Gastroesophageal sphincter (tissue), 4 donors: ENCODE results near the gene CRISP3. TPM values are rescaled to one million over a fixed set of nuclear protein-coding genes. Genes with fewer than 3 reads are reported as not detected.

Experiments
- ATAC-seq: fragments of 150-250 bp; one replicate; pipeline ENCODE4 v1.9.1; 2016; ENCODE audit warnings: mild to moderate bottlenecking, moderate library complexity
- H3K27ac ChIP-seq, 4 donors: fragments of 200-600 bp; sonication (generic) in 3 of 4; 1 replicate in 3 of 4; 2 replicates in 1 of 4; pipeline ENCODE4 v1.5.1; 2016 to 2019
- H3K27me3 ChIP-seq: fragments of 200-600 bp; sonication (generic); one replicate; pipeline ENCODE4 v1.5.1; 2019
- H3K36me3 ChIP-seq, 2 donors: fragments of 200-600 bp; sonication (generic); one replicate each; pipeline ENCODE4 v1.5.1; 2019; ENCODE audit warnings: control low read depth in 1 of 2
- H3K4me1 ChIP-seq, 3 donors: fragments of 200-600 bp; sonication (generic); 1 replicate in 2 of 3; 2 replicates in 1 of 3; pipeline ENCODE4 v1.5.1; 2016 to 2019; ENCODE audit warnings: control low read depth in 2 of 3
- H3K4me3 ChIP-seq, 2 donors: fragments of 200-600 bp; sonication (generic); one replicate each; pipeline ENCODE4 v1.5.1; 2019; ENCODE audit warnings: mild to moderate bottlenecking in 1 of 2, moderate library complexity in 1 of 2
- H3K9me3 ChIP-seq, 3 donors: fragments of 200-600 bp; sonication (generic); one replicate each; pipeline ENCODE4 v1.5.1; 2017 to 2019; ENCODE audit warnings: control low read depth in 2 of 3
- EP300 ChIP-seq: sonication (generic); formaldehyde crosslinking; IDR thresholded peaks from one replicate; pipeline ENCODE4 v1.6.1; 2017; ENCODE audit warnings: antibody characterized with exemption, mild to moderate bottlenecking
- POLR2A ChIP-seq, 2 donors: fragments of 450-650 bp; IDR thresholded peaks; one replicate each; pipeline ENCODE4 v1.6.1; 2017; ENCODE audit warnings: antibody characterized with exemption in 2 of 2, mild to moderate bottlenecking in 2 of 2, moderate library complexity in 1 of 2
- POLR2AphosphoS5 ChIP-seq: sonication (generic); formaldehyde crosslinking; IDR thresholded peaks from one replicate; pipeline ENCODE4 v1.6.1; 2017; ENCODE audit warnings: antibody characterized with exemption
- WGBS, 2 donors: methylation state at CpG; one replicate each; pipeline ENCODE4 v1.1.5; 2018; ENCODE audit warnings: low coverage in 1 of 2; 5-methylcytosine and 5-hydroxymethylcytosine counted together
- total RNA-seq, 4 donors: library from RNA; depleted of rRNA; stranded (reverse); fragments of >200 nt; gene quantifications; one replicate each; pipeline ENCODE4 v1.1.0, GENCODE V29; 2016
- TF ChIP-seq, protein P1 (sequence below), 4 experiments: fragments of 200-600 bp in 2 of 4; fragments of 450-650 bp in 2 of 4; sonication (generic) in 1 of 4; IDR thresholded peaks; one replicate each; pipeline ENCODE4 v1.5.1; 2017 to 2019; ENCODE audit warnings: antibody characterized with exemption in 4 of 4, mild to moderate bottlenecking in 2 of 4, moderate library complexity in 2 of 4

Gene CRISP3
- total RNA-seq, 4 donors from 2014 or later: 0.12 to 35.3 TPM; not detected in 2

DNA sequence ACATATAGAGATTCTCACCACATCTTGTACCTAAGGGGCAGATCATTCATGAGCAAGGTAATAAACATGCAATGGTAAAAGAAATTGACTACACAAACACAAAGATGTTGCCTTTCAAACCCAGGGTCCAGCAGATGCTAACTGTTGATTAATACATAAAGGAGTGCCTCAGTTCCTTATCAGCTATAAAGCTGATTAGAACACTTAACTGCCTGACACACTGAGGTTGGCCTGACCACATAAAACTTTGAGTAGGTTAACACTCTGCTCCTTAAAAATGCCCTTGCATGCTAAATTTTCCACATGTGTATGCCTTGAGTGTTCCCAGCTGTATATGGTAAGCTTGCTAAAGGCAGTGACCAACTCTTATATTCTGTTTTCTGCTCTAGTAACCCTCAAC, 45.7 kb downstream of the CRISP3 start:
- no peaks in the 10 kb centered on the region for H3K27me3 ChIP-seq
- peaks cover 0 to 20% (median 0%) of the 10 kb centered on the region in 3 donors for H3K9me3 ChIP-seq
- no peak overlapping the region for H3K4me3 ChIP-seq
- H3K27ac ChIP-seq: no peak overlapping the region
- H3K36me3 ChIP-seq: no peaks in the 10 kb centered on the region
- no peak for ATAC-seq
- no peaks in the 10 kb centered on the region for H3K4me1 ChIP-seq
- TF ChIP-seq EP300 (no peak), POLR2A (IDR thresholded peaks at IDR 0.05) (no peak), POLR2AphosphoS5 (no peak)
- TF ChIP-seq, protein P1, sequence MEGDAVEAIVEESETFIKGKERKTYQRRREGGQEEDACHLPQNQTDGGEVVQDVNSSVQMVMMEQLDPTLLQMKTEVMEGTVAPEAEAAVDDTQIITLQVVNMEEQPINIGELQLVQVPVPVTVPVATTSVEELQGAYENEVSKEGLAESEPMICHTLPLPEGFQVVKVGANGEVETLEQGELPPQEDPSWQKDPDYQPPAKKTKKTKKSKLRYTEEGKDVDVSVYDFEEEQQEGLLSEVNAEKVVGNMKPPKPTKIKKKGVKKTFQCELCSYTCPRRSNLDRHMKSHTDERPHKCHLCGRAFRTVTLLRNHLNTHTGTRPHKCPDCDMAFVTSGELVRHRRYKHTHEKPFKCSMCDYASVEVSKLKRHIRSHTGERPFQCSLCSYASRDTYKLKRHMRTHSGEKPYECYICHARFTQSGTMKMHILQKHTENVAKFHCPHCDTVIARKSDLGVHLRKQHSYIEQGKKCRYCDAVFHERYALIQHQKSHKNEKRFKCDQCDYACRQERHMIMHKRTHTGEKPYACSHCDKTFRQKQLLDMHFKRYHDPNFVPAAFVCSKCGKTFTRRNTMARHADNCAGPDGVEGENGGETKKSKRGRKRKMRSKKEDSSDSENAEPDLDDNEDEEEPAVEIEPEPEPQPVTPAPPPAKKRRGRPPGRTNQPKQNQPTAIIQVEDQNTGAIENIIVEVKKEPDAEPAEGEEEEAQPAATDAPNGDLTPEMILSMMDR (IDR thresholded peaks at IDR 0.05): no peak

- WGBS, 2 donors: 68 to 88% methylated on average over 1 of the region's 1 CpG
- no peaks in the 10 kb centered on the region for H3K36me3 ChIP-seq
- H3K27me3 ChIP-seq: no peaks in the 10 kb centered on the region
- H3K4me3 ChIP-seq: no peak overlapping the region
- TF ChIP-seq POLR2AphosphoS5: no peak
- no peak for TF ChIP-seq POLR2A (IDR thresholded peaks at IDR 0.05)
- TF ChIP-seq, protein P1 (IDR thresholded peaks at IDR 0.05): no peak
- no peak for TF ChIP-seq EP300
- H3K9me3 ChIP-seq: peaks cover 0 to 25% (median 0%) of the 10 kb centered on the region in 3 donors
- H3K27ac ChIP-seq: no peak overlapping the region
- ATAC-seq: no peak
- no peaks in the 10 kb centered on the region for H3K4me1 ChIP-seq
These were observed 50.7 kb downstream of the CRISP3 start for GRCh38 chr6:49693512-49693911.

DNA sequence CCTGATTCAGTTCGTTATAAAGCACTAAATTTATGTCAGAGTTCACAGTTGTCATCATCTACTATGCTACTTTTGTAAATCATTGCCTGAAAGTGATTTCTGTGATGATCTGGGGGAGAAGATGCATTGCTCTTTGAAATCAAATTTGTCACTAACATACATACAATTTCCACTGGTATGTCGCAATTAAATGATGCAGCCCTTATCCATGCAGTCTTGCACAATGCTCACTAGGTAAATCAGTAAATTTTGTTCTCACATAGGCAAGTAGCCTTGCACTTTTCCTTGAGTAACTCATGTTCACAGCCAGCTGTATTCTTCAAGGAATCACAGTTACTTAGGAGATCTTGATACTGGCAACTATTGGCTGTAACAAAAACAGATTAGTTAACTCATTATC, 51.7 kb downstream of the CRISP3 start:
- TF ChIP-seq POLR2AphosphoS5: no peak
- TF ChIP-seq EP300: no peak
- TF ChIP-seq, protein P1 (IDR thresholded peaks at IDR 0.05): no peak
- TF ChIP-seq POLR2A (IDR thresholded peaks at IDR 0.05): no peak
- H3K4me3 ChIP-seq: no peak overlapping the region
- no peaks in the 10 kb centered on the region for H3K27me3 ChIP-seq
- WGBS, 2 donors: 63 to 78% methylated on average over 2 of the region's 2 CpGs
- H3K4me1 ChIP-seq: no peaks in the 10 kb centered on the region
- H3K36me3 ChIP-seq: no peaks in the 10 kb centered on the region
- H3K9me3 ChIP-seq: peaks cover 0 to 25% (median 0%) of the 10 kb centered on the region in 3 donors
- no peak for ATAC-seq
- H3K27ac ChIP-seq: no peak overlapping the region

Other genes with a start within 250 kb of the CRISP3 start
- gene GLYATL3, start 244.5 kb downstream of the CRISP3 start, total RNA-seq: not detected
- gene C6orf141, start 193.7 kb downstream of the CRISP3 start, total RNA-seq: 1 to 10 TPM; 1.6 to 2.6 (median 2.1) TPM
- under 1 TPM in 3 of 4 donors, not detected in 1; 0.25 to 0.94 (median 0.27) TPM for gene RHAG, start 107.5 kb downstream of the CRISP3 start, total RNA-seq
- gene CRISP2, start 30.8 kb downstream of the CRISP3 start, total RNA-seq: not detected
- gene PGK2, start 42.9 kb upstream of the CRISP3 start, total RNA-seq: not detected
- not detected for gene CRISP1, start 122.1 kb upstream of the CRISP3 start, total RNA-seq
- gene DEFB114, start 219.8 kb upstream of the CRISP3 start, total RNA-seq: not detected
- not detected for gene DEFB113, start 225.2 kb upstream of the CRISP3 start, total RNA-seq